Thoracic aorta (tissue), 2 donors: ENCODE data around the gene DOCK4. TPM values are rescaled to one million over a fixed set of nuclear protein-coding genes. Genes with fewer than 3 reads are reported as not detected.

Experiments
- ATAC-seq: fragments of 150-250 bp; one replicate; pipeline ENCODE4 v1.8.0; 2017; ENCODE audit warnings: low read depth; ENCODE audit not compliant: insufficient number of reproducible peaks, low FRiP score
- DNase-seq: peaks from one replicate; pipeline ENCODE4 v3.0.0-alpha.2; 2020; ENCODE audit warnings: low spot score
- H3K27ac ChIP-seq, 2 donors: fragments of 200-600 bp; sonication (generic); 1 replicate in 1 of 2; 2 replicates in 1 of 2; pipeline ENCODE4 v1.5.1; 2016; ENCODE audit warnings: mild to moderate bottlenecking in 2 of 2, moderate library complexity in 2 of 2
- H3K27me3 ChIP-seq: fragments of 200-600 bp; sonication (generic); replicated peaks from 2 replicates; pipeline ENCODE4 v1.6.0; 2016; ENCODE audit warnings: mild to moderate bottlenecking; ENCODE audit not compliant: insufficient read depth
- H3K36me3 ChIP-seq: fragments of 200-600 bp; sonication (generic); one replicate; pipeline ENCODE4 v1.5.1; 2016
- H3K4me1 ChIP-seq, 2 donors: fragments of 200-600 bp; sonication (generic); 1 replicate in 1 of 2; 2 replicates in 1 of 2; pipeline versions ENCODE4 v1.5.1 to v1.6.0; 2016; ENCODE audit warnings: low read depth in 2 of 2, mild to moderate bottlenecking in 1 of 2; ENCODE audit not compliant: control insufficient read depth in 1 of 2
- H3K4me3 ChIP-seq: fragments of 200-600 bp; sonication (generic); 2 replicates; pipeline ENCODE4 v1.5.1; 2016; ENCODE audit warnings: mild to moderate bottlenecking
- H3K9me3 ChIP-seq: fragments of 200-600 bp; sonication (generic); 2 replicates; pipeline ENCODE4 v1.5.1; 2016
- CTCF ChIP-seq: fragments of 200-600 bp; sonication (generic); IDR thresholded peaks from one replicate; pipeline ENCODE4 v1.5.1; 2019; ENCODE audit warnings: antibody characterized with exemption
- total RNA-seq, 2 donors: library from RNA; depleted of rRNA; stranded (reverse); fragments of >200 nt; gene quantifications; one replicate each; pipeline versions ENCODE4 v1.1.0 to v1.2.3, GENCODE V29; 2016

Gene DOCK4
- total RNA-seq, 2 donors from 2014 or later = 22.3 to 71.5 TPM

GRCh38 chr7:111711426-111712065 is 494.7 kb downstream of the DOCK4 start:
- no peak for TF ChIP-seq CTCF

GRCh38 chr7:111710839-111711380 is 495.3 kb downstream of the DOCK4 start:
- Histone ChIP-seq H3K27me3 (no peaks in the 10 kb centered on the region), H3K4me1 (no peaks in the 10 kb centered on the region), H3K9me3 (no peaks in the 10 kb centered on the region), H3K36me3 (no peaks in the 10 kb centered on the region), H3K4me3 (no peak overlapping the region), H3K27ac (no peak overlapping the region)
- TF ChIP-seq CTCF = no peak
- ATAC-seq (no peak), DNase-seq (no peak)

More at GRCh38 chr7:111711426-111712065, 494.7 kb downstream of the DOCK4 start:
- Histone ChIP-seq H3K4me3 (no peak overlapping the region), H3K36me3 (no peaks in the 10 kb centered on the region), H3K27ac (no peak overlapping the region), H3K27me3 (no peaks in the 10 kb centered on the region), H3K9me3 (no peaks in the 10 kb centered on the region), H3K4me1 (no peaks in the 10 kb centered on the region)
- ATAC-seq (no peak), DNase-seq (no peak)

- H3K27ac ChIP-seq = no peak overlapping the region
- no peak overlapping the region for H3K4me3 ChIP-seq
- DNase-seq (no peak), ATAC-seq (no peak)
- H3K27me3 ChIP-seq = no peaks in the 10 kb centered on the region
- H3K4me1 ChIP-seq = no peaks in the 10 kb centered on the region
- H3K36me3 ChIP-seq = no peaks in the 10 kb centered on the region
- H3K9me3 ChIP-seq = no peaks in the 10 kb centered on the region
- TF ChIP-seq CTCF = no peak
These were observed 498.1 kb downstream of the DOCK4 start for GRCh38 chr7:111708072-111708471.

GRCh38 chr7:111705807-111706206 is 500.4 kb downstream of the DOCK4 start:
- no peaks in the 10 kb centered on the region for H3K9me3 ChIP-seq
- DNase-seq = no peak
- H3K27me3 ChIP-seq = no peaks in the 10 kb centered on the region
- TF ChIP-seq CTCF = no peak
- no peaks in the 10 kb centered on the region for H3K36me3 ChIP-seq
- H3K4me1 ChIP-seq = no peaks in the 10 kb centered on the region
- H3K4me3 ChIP-seq = no peak overlapping the region
- H3K27ac ChIP-seq = no peak overlapping the region
- no peak for ATAC-seq

GRCh38 chr7:111697771-111698170 is 508.4 kb downstream of the DOCK4 start:
- ATAC-seq = no peak
- H3K27me3 ChIP-seq = no peaks in the 10 kb centered on the region
- no peaks in the 10 kb centered on the region for H3K36me3 ChIP-seq
- H3K9me3 ChIP-seq = no peaks in the 10 kb centered on the region
- H3K27ac ChIP-seq = no peak overlapping the region
- TF ChIP-seq CTCF = no peak
- no peak for DNase-seq
- H3K4me3 ChIP-seq = no peak overlapping the region
- no peaks in the 10 kb centered on the region for H3K4me1 ChIP-seq
